GM21619 (cell line): ENCODE measurements around the gene NOS3.

Experiments
- ATAC-seq: cut with Tn5 transposase; IDR thresholded peaks from one replicate; pipeline ENCODE4 v1.9.1; 2021; ENCODE audit not compliant: unreplicated experiment

Gene NOS3

GRCh38 chr7:150951521-150951920, 39.3 kb upstream of the NOS3 start:
- ATAC-seq, result no peak

GRCh38 chr7:150952331-150953050, 38.3 kb upstream of the NOS3 start:
- ATAC-seq, result no peak

GRCh38 chr7:150953061-150953997, 37.5 kb upstream of the NOS3 start:
- no peak for ATAC-seq

GRCh38 chr7:150954201-150954985, 36.4 kb upstream of the NOS3 start:
- no peak for ATAC-seq

- ATAC-seq, result no peak
Measured at GRCh38 chr7:150954986-150955518, 35.8 kb upstream of the NOS3 start.

GRCh38 chr7:150955519-150956394, 35.1 kb upstream of the NOS3 start:
- ATAC-seq, result no peak

GRCh38 chr7:150956395-150957132, 34.3 kb upstream of the NOS3 start:
- no peak for ATAC-seq

GRCh38 chr7:150957133-150958020, 33.4 kb upstream of the NOS3 start:
- ATAC-seq, result no peak

- ATAC-seq, result no peak
Measured at GRCh38 chr7:150958062-150958552, 32.7 kb upstream of the NOS3 start.

- ATAC-seq, result no peak
Measured at GRCh38 chr7:150958597-150958996, 32.2 kb upstream of the NOS3 start.

- ATAC-seq, result no peak
Measured at GRCh38 chr7:150959081-150959480, 31.7 kb upstream of the NOS3 start.

- no peak for ATAC-seq
Measured at GRCh38 chr7:150959739-150960734, 30.8 kb upstream of the NOS3 start.

GRCh38 chr7:150961510-150962289, 29.1 kb upstream of the NOS3 start:
- ATAC-seq, result no peak

- ATAC-seq, result no peak
Measured at GRCh38 chr7:150962290-150962552, 28.6 kb upstream of the NOS3 start.

GRCh38 chr7:150962553-150963399, 28.0 kb upstream of the NOS3 start:
- ATAC-seq, result peak; percentile 59
